A673 (cell line): ENCODE measurements around the gene UNK.

Source experiments
- CTCF ChIP-seq: fragments of 300-800, 200-600 bp; sonication (generic); conservative IDR thresholded peaks from 2 replicates; pipeline ENCODE4 v1.5.1; 2017; ENCODE audit warnings: low read depth, mild to moderate bottlenecking, antibody characterized with exemption, low read length, moderate library complexity, mixed read lengths
- EZH2 ChIP-seq: fragments of 200-600 bp; sonication (generic); IDR thresholded peaks from 2 replicates; pipeline ENCODE4 v1.6.1; 2017; ENCODE audit warnings: borderline replicate concordance, low read depth, mild to moderate bottlenecking, mixed read lengths, antibody characterized with exemption, low read length; ENCODE audit not compliant: poor library complexity, severe bottlenecking

GRCh38 chr17:75752802-75753513, 31.6 kb upstream of the UNK start:
- no peak for TF ChIP-seq CTCF
- no peak for TF ChIP-seq EZH2
